Stimulated activated naive CD4-positive, alpha-beta T cell (primary cell): ENCODE data around the gene CCDC182.

Experiments
- DNase-seq, 6 experiments: peaks; one replicate each; lab custom pipeline; 2025; lab: John Stamatoyannopoulos, UW

Gene CCDC182

GRCh38 chr17:57697891-57698711, 47.0 kb downstream of the CCDC182 start:
- DNase-seq, result no peak

- no peak for DNase-seq
Measured at GRCh38 chr17:57697197-57697596, 47.9 kb downstream of the CCDC182 start.

GRCh38 chr17:57696050-57696449, 49.0 kb downstream of the CCDC182 start:
- DNase-seq, result no peak
